Calu3 (cell line): ENCODE results near the gene MATR3. TPM values are rescaled to one million over a fixed set of nuclear protein-coding genes. Genes with fewer than 3 reads are reported as not detected.

ENCODE experiments used
- BruUV-seq: library from RNA; stranded (reverse); fragments of 400-500 nt; replicated peaks from 2 replicates; lab custom pipeline; 2021; lab: Mats Ljungman, UMichigan
- CTCF ChIA-PET: fragments of 300-600 bp; sonication (Branson Sonifier 250); formaldehyde crosslinking; loops from one replicate; lab custom pipeline; 2022; ENCODE audit warnings: antibody characterized with exemption; lab: Charles Lee
- DNase-seq: peaks from one replicate; pipeline ENCODE4 v3.0.0; 2022
- H3K27ac Mint-ChIP-seq: one replicate; pipeline ENCODE4 v1.8.0; 2022; ENCODE audit warnings: mixed read lengths; ENCODE audit not compliant: unreplicated experiment
- H3K27me3 Mint-ChIP-seq: one replicate; pipeline ENCODE4 v1.8.0; 2022; ENCODE audit warnings: mixed read lengths; ENCODE audit not compliant: unreplicated experiment
- H3K36me3 Mint-ChIP-seq: one replicate; pipeline ENCODE4 v1.8.0; 2022; ENCODE audit warnings: mild to moderate bottlenecking, moderate library complexity, mixed read lengths; ENCODE audit not compliant: insufficient read depth, unreplicated experiment
- H3K4me1 Mint-ChIP-seq: one replicate; pipeline ENCODE4 v1.8.0; 2022; ENCODE audit warnings: mild to moderate bottlenecking, low read depth, mixed read lengths; ENCODE audit not compliant: unreplicated experiment
- H3K4me3 Mint-ChIP-seq: one replicate; pipeline ENCODE4 v1.8.0; 2022; ENCODE audit warnings: mild to moderate bottlenecking, low read depth, moderate library complexity, mixed read lengths; ENCODE audit not compliant: unreplicated experiment
- H3K9me3 Mint-ChIP-seq: one replicate; pipeline ENCODE4 v1.8.0; 2022; ENCODE audit warnings: low read depth, mixed read lengths; ENCODE audit not compliant: unreplicated experiment
- intact Hi-C: fragments of 100-400 bp; cut with micrococcal nuclease; formaldehyde crosslinking; loops from one replicate; pipeline ENCODE4 v1.10.0; 2022; ENCODE audit not compliant: unreplicated experiment
- total RNA-seq: library from RNA; stranded (reverse); gene quantifications from 2 replicates; pipeline ENCODE4 v1.2.3, GENCODE V29; 2022
- TF ChIP-seq, protein P1 (sequence below): fragments of 200-600 bp; IDR thresholded peaks from one replicate; pipeline ENCODE4 v1.8.0; 2022; ENCODE audit warnings: antibody characterized with exemption; ENCODE audit not compliant: unreplicated experiment

MATR3 gene
- total RNA-seq, 1 experiment from 2014 or later = 230 TPM

DNA sequence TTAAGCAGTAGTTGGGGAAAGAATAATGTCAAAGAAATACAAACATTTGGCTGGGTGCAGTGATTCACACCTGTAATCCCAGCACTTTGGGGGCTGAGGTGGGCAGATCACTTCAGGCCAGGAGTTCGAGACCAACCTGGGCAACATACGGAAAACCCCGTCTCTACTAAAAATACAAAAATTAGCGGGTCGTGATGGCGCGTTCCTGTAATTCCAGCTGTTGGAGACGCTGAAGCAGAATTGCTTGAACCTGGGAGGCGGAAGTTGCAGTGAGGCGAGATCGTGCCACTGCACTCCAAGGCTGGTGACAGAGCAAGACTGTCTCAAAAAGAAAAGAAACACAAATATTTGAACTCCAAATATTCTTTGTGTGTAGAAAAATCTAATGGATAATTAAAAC lies 4.7 kb downstream of the MATR3 start:
- no peaks in the 10 kb centered on the region for H3K9me3 Mint-ChIP-seq
- no peaks in the 10 kb centered on the region for H3K27me3 Mint-ChIP-seq
- TF ChIP-seq, protein P1, sequence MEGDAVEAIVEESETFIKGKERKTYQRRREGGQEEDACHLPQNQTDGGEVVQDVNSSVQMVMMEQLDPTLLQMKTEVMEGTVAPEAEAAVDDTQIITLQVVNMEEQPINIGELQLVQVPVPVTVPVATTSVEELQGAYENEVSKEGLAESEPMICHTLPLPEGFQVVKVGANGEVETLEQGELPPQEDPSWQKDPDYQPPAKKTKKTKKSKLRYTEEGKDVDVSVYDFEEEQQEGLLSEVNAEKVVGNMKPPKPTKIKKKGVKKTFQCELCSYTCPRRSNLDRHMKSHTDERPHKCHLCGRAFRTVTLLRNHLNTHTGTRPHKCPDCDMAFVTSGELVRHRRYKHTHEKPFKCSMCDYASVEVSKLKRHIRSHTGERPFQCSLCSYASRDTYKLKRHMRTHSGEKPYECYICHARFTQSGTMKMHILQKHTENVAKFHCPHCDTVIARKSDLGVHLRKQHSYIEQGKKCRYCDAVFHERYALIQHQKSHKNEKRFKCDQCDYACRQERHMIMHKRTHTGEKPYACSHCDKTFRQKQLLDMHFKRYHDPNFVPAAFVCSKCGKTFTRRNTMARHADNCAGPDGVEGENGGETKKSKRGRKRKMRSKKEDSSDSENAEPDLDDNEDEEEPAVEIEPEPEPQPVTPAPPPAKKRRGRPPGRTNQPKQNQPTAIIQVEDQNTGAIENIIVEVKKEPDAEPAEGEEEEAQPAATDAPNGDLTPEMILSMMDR = no peak
- H3K4me3 Mint-ChIP-seq = peak overlapping the region; percentile 98
- intact Hi-C loops = no loop called here
- H3K27ac Mint-ChIP-seq = peak overlapping the region; percentile 14
- H3K4me1 Mint-ChIP-seq = peaks cover 67% of the 10 kb centered on the region
- CTCF ChIA-PET = no interaction called here
- DNase-seq = no peak
- peaks cover 61% of the 10 kb centered on the region for H3K36me3 Mint-ChIP-seq
- no TSS peak for BruUV-seq

DNA sequence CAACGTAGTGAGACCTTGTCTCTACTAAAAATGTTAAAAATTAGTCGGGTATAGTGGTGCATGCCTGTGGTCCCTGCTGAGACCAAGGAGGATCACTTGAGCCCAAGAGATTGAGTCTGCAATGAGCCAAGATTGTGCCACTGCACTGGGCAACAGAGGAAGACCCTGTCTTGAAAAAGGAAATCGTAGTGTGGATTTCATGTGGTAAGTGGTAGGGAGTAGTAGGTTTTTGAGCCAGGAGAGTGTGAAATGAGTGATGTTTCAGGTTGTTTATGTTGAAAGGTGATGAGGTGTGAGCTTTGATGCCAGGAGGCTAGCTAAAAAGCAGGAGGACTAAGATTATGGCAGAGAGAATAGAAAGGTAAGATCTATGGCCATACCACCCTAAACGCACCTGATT lies 5.9 kb downstream of the MATR3 start:
- Mint-ChIP-seq H3K4me3 (no peak overlapping the region), H3K4me1 (peaks cover 75% of the 10 kb centered on the region), H3K27me3 (no peaks in the 10 kb centered on the region), H3K27ac (peak overlapping the region; percentile 8), H3K36me3 (peaks cover 61% of the 10 kb centered on the region), H3K9me3 (no peaks in the 10 kb centered on the region)
- intact Hi-C loops = no loop called here
- BruUV-seq = no TSS peak
- TF ChIP-seq, protein P1 = no peak
- CTCF ChIA-PET = no interaction called here
- DNase-seq = no peak

DNA sequence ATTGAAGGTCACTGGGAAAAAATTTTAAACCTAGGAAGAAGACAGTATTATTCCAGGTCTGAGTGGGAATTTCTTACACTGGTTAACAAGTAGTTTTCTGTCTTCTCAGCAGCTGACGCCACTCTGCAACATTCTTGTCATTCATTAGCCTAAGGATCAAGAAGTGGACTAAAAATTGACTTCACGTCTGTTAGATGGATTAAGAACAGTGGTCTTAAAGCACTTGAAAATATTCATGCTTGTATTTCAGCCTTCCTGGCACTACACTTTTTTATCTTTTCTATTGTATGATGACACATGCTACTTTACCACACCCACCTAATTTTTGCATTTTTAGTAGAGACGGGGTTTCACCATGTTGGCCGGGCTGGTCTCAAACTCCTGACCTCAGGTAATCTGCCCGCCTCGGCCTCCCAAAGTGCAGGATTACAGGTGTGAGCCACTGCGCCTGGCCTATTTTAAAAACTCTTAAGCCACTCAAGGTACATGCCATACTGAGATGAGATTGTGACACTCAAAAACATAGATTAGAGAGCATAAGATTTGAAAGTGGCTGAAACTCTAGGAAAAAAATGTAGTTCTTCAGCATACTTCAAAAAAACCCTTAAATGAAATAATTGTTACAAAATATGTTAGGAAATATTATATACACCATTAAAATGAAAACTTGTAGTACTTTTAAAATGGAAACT lies 8.4 kb downstream of the MATR3 start:
- intact Hi-C loops = loop anchor here (1.0 kb wide), 1 partner anchor 8 kb away; no protein-coding TSS in a partner anchor
- peak overlapping the region; percentile 41 for H3K27ac Mint-ChIP-seq
- CTCF ChIA-PET = interaction anchor here (0.7 kb wide), 1 partner anchor 634 kb away, joined by 3 read pairs; no protein-coding TSS in a partner anchor
- peaks cover 82% of the 10 kb centered on the region for H3K4me1 Mint-ChIP-seq
- DNase-seq = no peak
- peaks cover 45% of the 10 kb centered on the region for H3K36me3 Mint-ChIP-seq
- H3K9me3 Mint-ChIP-seq = no peaks in the 10 kb centered on the region
- no TSS peak for BruUV-seq
- H3K4me3 Mint-ChIP-seq = peak overlapping the region; percentile 2
- H3K27me3 Mint-ChIP-seq = no peaks in the 10 kb centered on the region
- TF ChIP-seq, protein P1 = no peak

DNA sequence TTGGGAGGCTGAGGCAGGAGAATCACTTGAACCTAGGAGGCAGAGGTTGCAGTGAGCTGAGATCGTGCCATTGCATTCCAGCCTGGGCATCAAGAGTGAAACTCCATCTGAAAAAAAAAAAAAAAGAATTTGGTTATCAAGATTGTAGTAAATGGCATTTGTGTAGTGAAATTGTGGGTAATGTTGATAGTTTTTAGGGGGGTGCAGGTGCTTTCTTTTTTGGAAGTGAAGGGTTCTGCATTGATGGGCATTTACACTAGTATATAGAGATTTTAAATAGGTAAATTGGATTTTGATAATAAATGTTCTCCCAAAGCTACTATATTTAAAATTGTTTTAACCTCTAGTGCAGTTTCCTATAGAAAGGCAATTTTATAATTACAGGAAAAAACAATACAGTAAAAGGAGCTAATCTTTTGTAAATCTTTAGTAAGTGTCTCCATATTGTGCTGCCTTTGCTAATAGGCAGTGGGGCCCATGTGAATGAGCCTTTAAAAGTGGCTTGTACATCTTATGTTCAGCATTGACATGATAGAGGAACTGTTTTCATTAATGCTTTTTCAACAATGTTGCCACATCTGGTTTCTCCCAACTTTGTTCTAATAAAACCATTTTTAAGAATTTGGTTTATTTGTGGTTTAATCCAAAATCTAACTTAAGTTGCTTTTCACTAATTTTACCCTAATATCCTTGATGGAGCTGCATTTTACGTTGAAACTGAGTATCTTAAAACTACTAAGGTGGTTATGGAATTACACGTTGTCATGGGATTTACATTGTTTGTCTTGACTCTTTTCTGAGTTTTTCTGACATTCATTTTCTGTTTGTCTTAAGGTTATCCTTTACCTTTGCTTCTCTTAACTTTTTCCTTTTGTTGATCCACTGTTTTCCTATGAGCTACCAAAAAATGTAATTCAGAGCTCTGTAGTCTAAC lies 11.1 kb downstream of the MATR3 start:
- no peaks in the 10 kb centered on the region for H3K9me3 Mint-ChIP-seq
- CTCF ChIA-PET = interaction anchor here (0.6 to 1.3 kb wide), 4 partner anchors 8 to 720 kb away, joined by 3 to 5 read pairs (median 4); no protein-coding TSS in a partner anchor
- H3K4me3 Mint-ChIP-seq = peak overlapping the region; percentile 40
- BruUV-seq = no TSS peak
- H3K27me3 Mint-ChIP-seq = no peaks in the 10 kb centered on the region
- TF ChIP-seq, protein P1 = no peak
- H3K27ac Mint-ChIP-seq = peak overlapping the region; percentile 58
- peaks cover 79% of the 10 kb centered on the region for H3K4me1 Mint-ChIP-seq
- H3K36me3 Mint-ChIP-seq = peaks cover 41% of the 10 kb centered on the region
- intact Hi-C loops = no loop called here
- DNase-seq = no peak
